SU-DHL-6 (cell line): Measurements from ENCODE around the gene CFL1.

Experiments
- H2AFZ ChIP-seq: fragments of 200-600 bp; sonication (generic); 2 replicates; pipeline ENCODE4 v1.6.1; 2014; ENCODE audit warnings: low read depth, mild to moderate bottlenecking, moderate library complexity, mixed read lengths, antibody characterized with exemption, low read length; ENCODE audit not compliant: severe bottlenecking
- H3F3A ChIP-seq: fragments of 200-600 bp; shearing (Covaris generic); 2 replicates; pipeline ENCODE4 v1.6.0; 2016; ENCODE audit warnings: antibody characterized with exemption, mild to moderate bottlenecking; ENCODE audit not compliant: insufficient read depth
- H3K27ac ChIP-seq: fragments of 200-600 bp; sonication (generic); 2 replicates; pipeline ENCODE4 v1.5.1; 2016; ENCODE audit warnings: low read depth, mild to moderate bottlenecking, low read length, moderate library complexity, mixed read lengths
- H3K27me3 ChIP-seq: fragments of 200-600 bp; sonication (generic), shearing (Covaris generic); 2 replicates; pipeline ENCODE4 v1.6.0; 2014; ENCODE audit warnings: mild to moderate bottlenecking, low read length
- H3K36me3 ChIP-seq: fragments of 200-600 bp; sonication (generic); 2 replicates; pipeline ENCODE4 v1.6.1; 2014; ENCODE audit warnings: mild to moderate bottlenecking, low read length, mixed read lengths
- H3K4me2 ChIP-seq: fragments of 300-600, 200-600 bp; shearing (Covaris generic), sonication (generic); 2 replicates; pipeline ENCODE4 v1.6.0; 2014; ENCODE audit warnings: low read length, low read depth, mild to moderate bottlenecking; ENCODE audit not compliant: poor library complexity, severe bottlenecking
- H3K4me3 ChIP-seq: fragments of 200-600 bp; sonication (generic); 2 replicates; pipeline ENCODE4 v1.5.1; 2014; ENCODE audit warnings: antibody characterized with exemption, low read length, mild to moderate bottlenecking, mixed read lengths; ENCODE audit not compliant: insufficient read depth, poor library complexity, severe bottlenecking
- H3K79me2 ChIP-seq: fragments of 200-600 bp; sonication (generic); 2 replicates; pipeline ENCODE4 v1.6.1; 2014; ENCODE audit warnings: mild to moderate bottlenecking, low read length, moderate library complexity; ENCODE audit not compliant: insufficient read depth
- H3K9ac ChIP-seq: fragments of 200-600 bp; sonication (generic); 2 replicates; pipeline ENCODE4 v1.7.0; 2014; ENCODE audit warnings: mild to moderate bottlenecking, low read length
- H3K9me2 ChIP-seq: fragments of 200-600 bp; sonication (generic); replicated peaks from 2 replicates; pipeline ENCODE4 v1.6.1; 2014; ENCODE audit warnings: low read length; ENCODE audit not compliant: insufficient read depth
- H3K9me3 ChIP-seq: fragments of 200-600 bp; sonication (generic); 2 replicates; pipeline ENCODE4 v1.6.1; 2014; ENCODE audit warnings: low read length, mixed read lengths; ENCODE audit not compliant: insufficient read depth
- H4K20me1 ChIP-seq: fragments of 200-600 bp; sonication (generic); 2 replicates; pipeline ENCODE4 v1.6.1; 2014; ENCODE audit warnings: low read depth, mild to moderate bottlenecking, antibody characterized with exemption, low read length, moderate library complexity, mixed read lengths
- CTCF ChIP-seq: fragments of 200-600 bp; sonication (generic); IDR thresholded peaks from one replicate; pipeline ENCODE4 v1.5.1; 2017; ENCODE audit warnings: antibody characterized with exemption, mild to moderate bottlenecking, low read length, moderate library complexity; ENCODE audit not compliant: insufficient read depth, poor library complexity, severe bottlenecking
- EZH2phosphoT487 ChIP-seq: fragments of 200-600 bp; sonication (generic), shearing (Covaris generic); conservative IDR thresholded peaks from 2 replicates; pipeline ENCODE4 v1.6.1; 2018; ENCODE audit warnings: mild to moderate bottlenecking, antibody characterized with exemption, low read length, moderate library complexity, mixed read lengths

The CFL1 gene

GRCh38 chr11:65886826-65887722 lies 29.1 kb upstream of the CFL1 start:
- no peaks in the 10 kb centered on the region for H3K36me3 ChIP-seq
- no peaks in the 10 kb centered on the region for H4K20me1 ChIP-seq
- H3K79me2 ChIP-seq: peaks cover 17% of the 10 kb centered on the region
- H3K4me2 ChIP-seq: peak overlapping the region; percentile 93
- H3K27ac ChIP-seq: 0 out of 2 replicates have a peak overlapping the region, but pooled peaks have one; percentile 41
- H3K4me3 ChIP-seq: peak overlapping the region; percentile 66
- H3K9ac ChIP-seq: peak overlapping the region; percentile 93
- H2AFZ ChIP-seq: no peak overlapping the region
- H3K9me3 ChIP-seq: no peaks in the 10 kb centered on the region
- TF ChIP-seq CTCF: no peak
- TF ChIP-seq EZH2phosphoT487: no peak
- H3K27me3 ChIP-seq: no peaks in the 10 kb centered on the region
- no peaks in the 10 kb centered on the region for H3K9me2 ChIP-seq
- peaks cover 29% of the 10 kb centered on the region for H3F3A ChIP-seq

- H3K36me3 ChIP-seq: no peaks in the 10 kb centered on the region
- H3K4me3 ChIP-seq: no peak overlapping the region
- H4K20me1 ChIP-seq: no peaks in the 10 kb centered on the region
- no peaks in the 10 kb centered on the region for H3K27me3 ChIP-seq
- H3K9ac ChIP-seq: no peak overlapping the region
- H2AFZ ChIP-seq: no peak overlapping the region
- H3K4me2 ChIP-seq: peak overlapping the region; percentile 25
- no peaks in the 10 kb centered on the region for H3K9me3 ChIP-seq
- TF ChIP-seq EZH2phosphoT487 (no peak), CTCF (no peak)
- H3F3A ChIP-seq: peaks cover 24% of the 10 kb centered on the region
- no peaks in the 10 kb centered on the region for H3K9me2 ChIP-seq
- H3K27ac ChIP-seq: no peak overlapping the region
- H3K79me2 ChIP-seq: peaks cover 6% of the 10 kb centered on the region; the same call in 1 of the 2 replicates
These were observed 28.0 kb upstream of the CFL1 start for GRCh38 chr11:65885808-65886536.

GRCh38 chr11:65885231-65885630 lies 27.3 kb upstream of the CFL1 start:
- Histone ChIP-seq H3K9ac (no peak overlapping the region; the same call in 1 of the 2 replicates), H3K4me2 (peak overlapping the region; percentile 9), H3K36me3 (no peaks in the 10 kb centered on the region)

More at GRCh38 chr11:65885231-65885630, 27.3 kb upstream of the CFL1 start:
- Histone ChIP-seq H4K20me1 (no peaks in the 10 kb centered on the region), H3F3A (peaks cover 24% of the 10 kb centered on the region), H3K79me2 (0 out of 2 replicates have a peak, but pooled peaks cover 6% of the 10 kb centered on the region), H3K27me3 (no peaks in the 10 kb centered on the region), H2AFZ (no peak overlapping the region), H3K9me3 (no peaks in the 10 kb centered on the region), H3K27ac (no peak overlapping the region), H3K9me2 (no peaks in the 10 kb centered on the region), H3K4me3 (no peak overlapping the region)
- TF ChIP-seq CTCF (no peak), EZH2phosphoT487 (no peak)
